ENCODE data around the gene OVOL3.
"Not testable (repeated sequence)": the region's sequence is repeated elsewhere in the genome, so short reads cannot be mapped to it uniquely, and the experiment has no call there.

OVOL3 gene

DNA sequence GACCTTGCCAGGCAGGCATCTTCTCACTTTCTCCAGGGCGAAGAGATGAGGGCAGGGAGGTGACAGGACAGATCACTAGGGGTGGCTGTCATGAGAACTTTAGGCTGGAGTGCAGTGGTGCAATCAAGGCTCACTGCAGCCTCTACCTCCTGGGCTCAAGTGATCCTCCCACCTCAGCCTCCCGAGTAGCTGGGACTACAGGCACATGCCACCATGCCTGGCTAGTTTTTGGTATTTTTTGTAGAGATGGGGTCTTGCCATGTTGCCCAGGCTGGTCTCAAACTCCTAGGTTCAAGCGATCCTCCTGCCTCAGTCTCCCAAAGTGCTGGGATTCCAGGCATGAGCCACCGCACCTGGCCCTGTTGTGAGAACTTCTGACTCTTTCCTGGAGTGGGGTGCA is 23.9 kb downstream of the OVOL3 start:
- DNase-seq (ENCODE audit: low read depth): not testable (repeated sequence)

DNA sequence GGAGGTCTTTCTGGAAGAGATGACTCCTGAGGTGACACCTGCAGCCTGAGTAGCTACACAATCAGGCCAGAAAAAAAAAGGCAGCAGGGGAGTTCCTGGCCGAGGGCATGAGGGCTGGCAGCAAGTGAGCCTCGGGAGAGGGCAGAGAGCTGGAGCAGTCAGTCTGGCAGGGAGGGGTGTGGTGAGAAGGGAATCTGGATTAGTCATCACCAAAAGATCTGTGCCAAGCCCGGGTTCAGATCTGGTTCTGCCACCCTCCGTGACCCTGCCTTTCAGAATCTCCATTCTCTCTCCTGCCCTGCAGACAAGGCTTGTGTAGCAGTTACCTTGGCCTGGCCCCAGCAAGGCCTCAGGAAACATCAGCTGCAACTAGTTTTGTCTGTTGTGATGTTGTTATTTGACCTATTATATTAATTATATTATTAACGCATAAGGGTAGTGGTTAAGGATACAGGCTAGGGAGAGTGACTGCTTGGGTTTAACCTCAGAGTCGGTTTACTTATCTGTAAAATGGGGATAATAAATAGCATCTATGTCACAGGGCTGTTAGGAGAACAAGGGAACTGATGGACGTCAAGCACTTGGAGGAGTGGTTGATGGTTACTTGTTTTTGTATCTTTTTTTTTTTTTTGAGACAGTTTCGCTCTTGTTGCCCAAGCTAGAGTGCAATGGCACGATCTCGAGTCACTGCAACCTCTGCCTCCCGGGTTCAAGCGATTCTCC is 26.2 kb downstream of the OVOL3 start:
- DNase-seq (ENCODE audit: low read depth): no peak

DNA sequence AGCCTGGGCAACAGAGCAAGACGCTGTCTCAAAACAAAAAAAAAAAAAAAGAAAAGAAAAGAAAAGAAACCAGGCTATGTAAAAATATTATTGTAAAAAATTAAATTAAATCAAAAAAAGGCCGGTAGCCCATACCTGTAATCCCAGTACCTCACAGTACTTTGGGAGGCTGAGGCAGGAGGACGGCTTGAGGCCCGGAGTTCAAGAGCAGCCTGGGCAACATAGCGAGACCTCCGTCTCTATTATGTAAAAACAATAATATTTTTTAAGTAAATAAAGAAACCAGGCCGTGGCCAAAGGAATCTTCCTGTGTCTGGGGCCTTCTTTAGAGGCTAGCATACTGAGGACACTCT is 28.2 kb downstream of the OVOL3 start:
- DNase-seq (ENCODE audit: low read depth): no peak

DNA sequence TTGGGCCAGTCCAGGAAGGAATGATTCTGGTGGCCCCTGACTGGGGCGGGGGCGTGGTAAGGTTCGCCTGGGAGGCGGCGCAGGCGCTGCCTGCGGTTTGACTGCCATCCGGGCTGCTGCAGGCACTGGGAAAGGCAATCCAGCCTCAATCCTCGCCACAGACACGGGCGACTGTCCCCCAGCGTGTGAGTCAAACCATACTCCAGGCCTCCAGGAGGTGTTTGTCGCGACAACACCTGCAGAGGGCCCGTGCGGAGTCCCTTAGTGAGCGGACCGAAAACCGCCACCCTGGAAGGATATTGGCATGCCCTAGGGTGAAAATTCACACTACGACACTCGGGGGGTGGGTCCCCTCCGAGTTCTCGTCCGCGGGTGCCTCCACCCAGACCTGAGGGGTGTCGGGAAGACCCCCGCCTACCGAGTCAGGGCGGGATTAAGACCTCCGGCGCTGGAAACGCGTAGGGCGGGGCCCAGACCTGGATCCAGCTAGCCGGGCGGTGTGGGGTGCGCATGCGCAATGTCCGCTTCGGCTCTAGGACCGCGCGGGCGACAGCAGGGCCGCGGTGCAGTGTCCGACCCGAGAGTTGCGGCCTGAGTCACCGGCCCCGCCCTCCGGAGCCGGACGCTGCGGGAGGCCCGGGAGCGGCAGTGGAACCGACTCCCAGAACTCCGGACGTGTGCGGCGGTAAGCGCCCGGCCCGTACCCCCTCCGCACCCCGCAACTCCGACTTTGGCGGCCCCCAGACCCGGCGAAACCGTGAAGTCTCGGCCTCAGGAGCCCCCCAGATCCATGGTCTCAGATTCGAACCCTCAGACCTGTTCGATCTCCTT is 28.7 kb downstream of the OVOL3 start, which contains the start of gene CAPNS1:
Gene CAPNS1, plus strand, starts transcription at position 594 of the 831 bp plus-strand sequence. CDS start 946 bp downstream, outside the sequence.
- peak; percentile 81 for DNase-seq (ENCODE audit: low read depth)

DNA sequence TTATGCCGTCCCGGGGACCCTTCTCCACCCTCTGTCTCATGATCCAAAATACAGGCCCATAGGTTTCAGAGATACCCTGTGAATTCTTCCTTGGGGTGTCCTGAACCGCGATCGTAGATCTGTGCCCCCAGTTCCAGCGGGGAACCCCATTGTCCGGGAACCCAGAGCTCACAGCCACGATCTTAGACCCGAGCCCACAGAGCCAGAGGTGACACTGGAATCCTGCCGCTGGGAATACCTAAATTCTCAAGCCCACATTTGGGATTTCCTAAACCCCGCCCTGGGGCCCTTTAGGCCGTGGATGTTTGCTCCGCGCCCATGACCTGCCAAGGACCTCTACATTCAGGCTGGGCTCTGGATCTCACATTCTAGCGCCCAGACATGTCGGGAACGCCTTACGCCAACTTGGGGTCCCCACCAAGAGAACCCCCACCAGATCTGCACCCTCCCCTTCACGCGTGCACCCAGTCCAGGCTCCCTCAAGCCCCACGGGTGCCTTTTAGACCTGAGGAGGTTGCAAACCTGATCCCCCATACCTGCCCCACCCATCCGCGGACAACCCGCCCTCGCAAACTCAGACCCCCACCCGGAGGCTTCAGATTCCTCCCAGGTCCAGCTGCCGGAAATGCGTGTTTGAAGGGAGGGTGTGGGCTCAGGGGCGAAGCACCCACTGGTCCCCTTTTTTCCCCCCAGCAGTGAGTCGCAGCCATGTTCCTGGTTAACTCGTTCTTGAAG is 29.5 kb downstream of the OVOL3 start:
- DNase-seq (ENCODE audit: low read depth): peak; percentile 13

DNA sequence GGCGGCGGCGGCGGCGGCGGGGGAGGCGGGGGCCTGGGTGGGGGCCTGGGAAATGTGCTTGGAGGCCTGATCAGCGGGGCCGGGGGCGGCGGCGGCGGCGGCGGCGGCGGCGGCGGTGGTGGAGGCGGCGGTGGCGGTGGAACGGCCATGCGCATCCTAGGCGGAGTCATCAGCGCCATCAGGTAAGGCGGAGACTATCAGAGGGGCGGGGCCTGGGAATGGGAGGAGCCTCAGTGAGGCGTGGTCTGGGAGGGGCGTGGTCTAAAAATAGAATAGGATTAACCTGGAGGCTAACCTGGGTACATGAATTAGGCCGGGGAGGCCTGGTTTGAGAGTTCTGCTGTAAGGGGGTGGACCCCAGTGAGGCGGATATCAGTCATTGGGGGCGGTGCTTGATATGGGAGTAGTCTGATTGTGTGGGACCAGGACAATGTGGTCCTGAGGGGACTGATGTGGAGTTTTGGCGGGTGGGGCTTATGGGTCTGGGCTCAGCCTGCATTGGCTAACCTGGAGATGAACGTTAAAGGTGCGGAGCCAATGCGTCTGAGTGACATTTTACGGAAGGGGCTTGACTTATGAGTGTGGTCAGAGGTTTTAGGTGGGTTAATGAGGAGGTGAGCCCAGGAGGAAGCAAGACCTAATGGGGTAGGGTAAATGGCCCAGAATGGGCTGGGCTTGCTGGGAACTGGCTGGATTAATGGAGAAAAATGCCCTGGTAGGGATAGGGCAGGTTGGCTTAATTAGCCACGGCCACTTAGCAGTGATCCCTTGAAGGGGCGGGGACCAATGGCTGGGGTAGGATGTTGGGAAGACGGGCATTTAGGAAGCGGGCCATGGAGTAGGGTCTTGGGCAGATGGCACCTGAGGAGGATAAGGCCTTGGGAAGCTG is 30.3 kb downstream of the OVOL3 start:
- DNase-seq (ENCODE audit: low read depth): peak; percentile 82

DNA sequence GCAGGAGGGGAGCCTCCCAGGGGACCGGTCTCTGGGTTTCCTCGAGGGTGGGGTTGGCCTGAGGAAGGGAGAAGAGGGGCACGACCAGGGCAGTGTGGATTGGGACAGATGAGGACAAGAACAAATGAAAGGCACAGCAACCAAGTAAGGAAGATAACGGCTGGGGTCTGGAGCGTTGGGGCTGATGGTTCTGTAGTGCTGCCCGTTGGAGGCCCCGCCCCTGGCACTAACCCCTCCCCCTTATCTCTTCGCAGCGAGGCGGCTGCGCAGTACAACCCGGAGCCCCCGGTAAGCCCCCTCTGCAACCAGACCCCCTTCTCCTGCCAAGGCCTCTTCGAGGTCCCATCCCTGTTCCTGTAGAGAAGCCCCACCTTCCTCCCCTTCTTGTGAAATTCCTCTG is 31.1 kb downstream of the OVOL3 start:
- no peak for DNase-seq (ENCODE audit: low read depth)

DNA sequence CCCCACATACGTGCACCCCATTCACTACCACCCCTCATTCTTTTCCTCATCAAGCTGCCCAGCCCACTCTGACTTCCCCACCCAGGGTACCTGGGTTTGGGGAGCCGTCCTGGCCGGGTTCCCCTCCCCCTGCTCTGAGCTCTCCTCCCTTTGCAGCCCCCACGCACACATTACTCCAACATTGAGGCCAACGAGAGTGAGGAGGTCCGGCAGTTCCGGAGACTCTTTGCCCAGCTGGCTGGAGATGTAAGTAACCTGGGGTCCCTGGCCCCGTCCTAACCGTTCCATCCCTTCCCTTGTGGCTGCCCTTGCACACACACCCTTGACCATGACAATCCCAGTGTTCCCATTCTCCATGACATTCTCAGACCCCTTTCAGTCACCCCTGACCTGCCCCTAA is 31.6 kb downstream of the OVOL3 start:
- no peak for DNase-seq (ENCODE audit: low read depth)

DNA sequence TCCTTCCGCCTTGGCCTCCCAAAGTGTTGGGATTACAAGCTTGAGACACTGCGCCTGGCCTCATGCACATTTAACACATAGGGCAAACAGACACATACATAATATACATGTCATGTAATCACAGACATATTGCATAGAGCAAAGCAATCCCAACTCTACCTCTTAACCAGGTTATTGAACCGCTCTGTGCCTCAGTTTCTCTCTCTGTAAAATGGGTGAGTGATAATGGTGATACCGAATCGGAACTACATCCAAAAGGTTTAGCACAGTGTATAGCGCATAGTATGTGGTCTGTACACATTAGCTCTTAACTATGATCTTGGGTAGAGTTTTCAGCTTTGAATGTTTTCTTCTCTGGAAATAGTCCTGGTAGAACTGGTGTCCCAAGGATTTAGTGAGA is 33.7 kb downstream of the OVOL3 start:
- DNase-seq (ENCODE audit: low read depth): no peak

DNA sequence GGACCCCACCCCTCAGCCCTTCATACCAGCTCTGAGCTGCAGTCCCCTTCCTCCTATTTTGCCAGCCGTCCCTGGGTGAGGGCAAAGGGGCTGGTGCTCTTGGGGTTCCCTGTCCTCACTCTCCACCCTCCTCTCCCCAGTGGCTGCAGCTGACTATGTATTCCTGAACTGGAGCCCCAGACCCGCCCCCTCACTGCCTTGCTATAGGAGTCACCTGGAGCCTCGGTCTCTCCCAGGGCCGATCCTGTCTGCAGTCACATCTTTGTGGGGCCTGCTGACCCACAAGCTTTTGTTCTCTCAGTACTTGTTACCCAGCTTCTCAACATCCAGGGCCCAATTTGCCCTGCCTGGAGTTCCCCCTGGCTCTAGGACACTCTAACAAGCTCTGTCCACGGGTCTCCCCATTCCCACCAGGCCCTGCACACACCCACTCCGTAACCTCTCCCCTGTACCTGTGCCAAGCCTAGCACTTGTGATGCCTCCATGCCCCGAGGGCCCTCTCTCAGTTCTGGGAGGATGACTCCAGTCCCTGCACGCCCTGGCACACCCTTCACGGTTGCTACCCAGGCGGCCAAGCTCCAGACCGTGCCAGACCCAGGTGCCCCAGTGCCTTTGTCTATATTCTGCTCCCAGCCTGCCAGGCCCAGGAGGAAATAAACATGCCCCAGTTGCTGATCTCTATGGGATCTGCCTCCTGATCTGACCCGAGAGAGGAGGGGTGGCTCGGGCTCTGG is 38.9 kb downstream of the OVOL3 start:
- no peak for DNase-seq (ENCODE audit: low read depth)

DNA sequence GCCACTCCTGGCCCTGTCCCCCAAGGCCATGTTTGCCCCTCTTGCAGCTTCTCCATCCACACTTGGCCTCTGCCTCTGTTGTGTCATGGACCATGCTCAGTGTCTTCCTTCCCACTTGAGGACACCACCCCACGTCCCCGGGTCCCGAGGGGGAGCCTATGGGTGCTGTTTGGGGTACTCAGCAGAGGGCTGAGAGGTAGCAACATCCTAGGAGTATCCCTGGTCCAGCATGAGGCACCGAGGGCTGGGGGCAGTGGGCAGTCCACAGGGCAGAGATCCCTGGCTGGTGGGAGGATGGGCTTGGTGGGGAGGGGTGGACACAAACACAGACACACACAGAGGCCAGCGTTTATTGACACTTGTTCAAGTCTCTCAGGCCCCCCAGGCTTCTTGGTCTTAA is 39.6 kb downstream of the OVOL3 start:
- no peak for DNase-seq (ENCODE audit: low read depth)

DNA sequence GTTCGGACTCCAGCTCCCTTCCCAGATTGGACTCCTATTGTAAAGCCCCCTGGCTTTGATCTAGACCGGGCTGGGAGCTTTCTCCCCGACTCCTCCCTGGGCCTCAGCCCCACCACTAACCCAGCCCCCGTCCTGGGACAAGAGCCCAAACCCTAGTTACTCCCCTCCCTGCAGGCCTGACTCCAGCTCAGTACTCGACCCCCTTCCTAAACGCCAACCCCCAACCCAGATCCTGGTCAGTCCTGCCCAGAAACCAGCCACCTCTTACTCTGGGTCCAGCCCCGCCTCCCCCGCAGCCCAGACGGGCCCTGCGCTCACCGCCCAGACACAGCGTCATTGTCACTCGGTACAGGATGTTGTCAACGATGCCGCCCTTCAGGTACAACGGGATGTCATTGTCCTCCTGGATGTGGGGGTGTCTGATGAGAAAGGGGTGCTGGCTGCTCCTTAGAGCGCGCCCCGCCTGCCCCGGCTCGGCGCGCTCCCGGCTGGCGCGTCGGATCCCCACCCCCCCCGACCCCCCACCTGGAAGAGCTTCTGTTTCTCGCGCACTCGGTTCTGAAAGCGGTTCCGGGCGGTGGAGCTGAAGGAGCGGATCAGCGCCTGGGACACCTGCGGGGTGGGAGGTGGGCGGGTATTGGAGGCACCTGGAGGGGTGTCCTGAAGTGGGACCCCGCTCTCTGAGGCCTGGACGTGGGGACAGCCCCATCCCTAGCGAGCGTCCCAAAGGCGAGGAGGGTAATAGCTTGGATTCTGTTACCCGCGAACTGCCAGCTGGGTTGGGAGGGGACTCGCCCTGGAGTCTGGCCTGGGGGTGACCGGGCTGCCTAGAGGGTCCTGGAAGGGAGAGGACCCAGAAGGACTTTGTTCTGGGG is 40.4 kb downstream of the OVOL3 start:
- DNase-seq (ENCODE audit: low read depth): no peak

DNA sequence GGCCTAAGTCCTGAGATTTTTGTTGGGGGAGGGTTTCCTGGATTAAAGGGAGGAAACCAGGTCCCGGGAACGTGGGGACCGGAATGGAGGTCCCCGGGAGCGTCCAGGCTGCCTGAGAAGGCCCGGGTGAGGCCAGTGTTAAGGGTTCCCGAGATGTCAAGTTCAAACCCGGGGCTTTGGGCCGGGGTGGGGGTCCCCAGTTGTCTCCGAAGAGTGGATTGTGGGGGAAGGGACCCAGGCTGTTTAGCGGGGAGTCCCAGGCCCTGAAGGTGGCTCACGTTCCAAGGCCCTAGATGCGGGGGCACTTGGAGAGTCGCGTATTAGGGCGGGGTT is 41.0 kb downstream of the OVOL3 start:
- DNase-seq (ENCODE audit: low read depth): no peak

DNA sequence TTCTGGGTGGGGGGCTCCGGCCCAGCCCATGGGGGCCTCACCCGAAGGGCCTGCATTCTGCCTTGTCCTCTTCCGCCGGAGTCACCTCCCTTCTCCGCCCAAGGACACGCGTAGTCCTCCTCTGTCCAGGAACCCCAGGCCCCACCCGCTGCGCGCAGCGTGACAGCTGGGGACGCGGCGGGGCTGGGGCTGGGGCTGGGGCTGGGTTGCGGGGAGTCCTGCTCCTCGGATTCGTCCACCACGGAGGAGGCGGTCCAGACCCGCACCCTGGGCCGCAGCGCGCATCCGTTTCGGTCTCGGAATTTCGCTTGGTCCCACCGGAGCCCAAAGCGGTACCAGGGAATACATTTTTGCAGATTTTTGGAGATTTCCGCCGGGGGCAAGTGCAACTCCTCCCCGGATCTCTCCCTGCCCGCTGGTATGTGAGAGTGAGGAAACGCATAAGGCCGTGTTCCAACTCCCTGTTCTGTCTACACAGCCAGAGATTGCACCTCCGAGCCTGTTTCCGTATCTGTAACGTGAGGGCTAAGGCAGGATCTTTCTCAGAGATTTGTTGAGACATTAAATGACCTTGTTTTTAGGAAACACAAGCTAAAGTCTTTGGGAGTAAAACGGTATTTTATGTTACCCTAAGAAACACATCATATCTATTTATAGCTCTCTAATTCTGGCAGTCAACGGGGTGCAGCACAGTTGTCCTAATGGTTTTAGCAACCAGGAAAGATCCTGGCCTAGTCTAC is 41.6 kb downstream of the OVOL3 start, which contains the start of gene COX7A1:
Gene COX7A1, minus strand, starts transcription at position 96 of the 740 bp plus-strand sequence. Its CDS starts 40 bp downstream, at position 56.
- no peak for DNase-seq (ENCODE audit: low read depth)

DNA sequence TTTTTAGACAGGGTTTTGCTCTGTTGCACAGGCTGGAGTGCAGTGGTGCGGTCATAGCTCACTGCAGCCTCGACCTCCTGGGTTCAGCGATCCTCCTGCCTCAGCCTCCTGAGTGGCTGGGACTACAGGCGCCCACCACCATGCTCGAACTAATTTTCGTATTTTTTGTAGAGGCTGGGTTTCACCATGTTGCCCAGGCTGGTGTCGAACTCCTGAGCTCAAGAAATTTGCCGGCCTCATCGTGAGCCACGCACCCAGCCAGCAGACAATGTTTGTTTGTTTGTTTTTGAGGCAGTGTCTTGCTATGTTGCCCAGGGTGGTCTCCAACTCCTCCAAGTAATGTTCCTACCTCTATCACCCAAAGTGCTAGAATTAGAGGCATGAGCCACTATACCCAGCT is 42.2 kb downstream of the OVOL3 start:
- no peak for DNase-seq (ENCODE audit: low read depth)

DNA sequence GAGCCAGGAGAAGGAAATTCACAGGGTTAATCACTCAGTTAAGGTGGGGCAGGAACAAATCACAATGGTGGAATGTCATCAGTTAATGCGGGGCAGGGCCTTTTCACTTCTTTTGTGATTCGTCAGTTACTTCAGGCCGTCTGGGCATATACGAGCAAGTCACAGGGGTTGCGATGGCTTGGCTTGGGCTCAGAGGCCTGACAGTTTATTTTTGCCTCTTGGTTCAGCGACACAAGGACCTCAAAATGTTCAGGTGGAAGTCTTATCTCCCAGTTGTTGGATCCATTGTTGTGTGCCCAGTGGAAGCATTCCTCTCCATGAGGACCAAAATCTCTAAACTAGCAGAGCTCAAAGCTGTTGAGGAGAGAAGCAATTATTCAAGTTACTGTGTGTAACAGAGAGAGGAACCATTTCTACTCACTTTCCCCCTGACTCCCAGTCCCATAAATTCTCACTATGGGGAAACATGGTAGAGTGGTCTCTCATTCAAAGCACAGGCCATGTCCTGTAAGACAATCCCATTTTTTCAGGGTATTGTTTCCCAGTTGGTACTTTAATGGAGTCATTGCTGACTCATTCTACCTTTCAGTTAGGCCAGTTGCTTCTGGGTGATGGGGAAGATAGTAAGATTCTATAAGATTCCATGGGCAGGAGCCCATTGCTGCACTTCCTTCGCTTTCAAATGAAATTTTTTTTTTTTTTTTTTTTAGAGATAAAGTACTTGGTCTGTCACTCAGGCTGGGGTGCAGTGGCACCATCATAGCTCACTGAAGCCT is 50.1 kb downstream of the OVOL3 start:
- no peak for DNase-seq (ENCODE audit: low read depth)

All from stimulated activated CD8-positive, alpha-beta memory T cell treated with anti-CD3 and anti-CD28 coated beads, Interleukin-7, amount 100 ng/mL, for 24 hours (primary cell).